ENCODE measurements around the gene DFFB.

The DFFB gene

GRCh38 chr1:3828391-3828790 lies 28.9 kb upstream of the DFFB start:
- H3K9me3 ChIP-seq (ENCODE audit: control insufficient read depth, insufficient read depth, low read length): no peaks in the 10 kb centered on the region
- no CpG with 5 or more reads among the region's 8 CpGs for WGBS (ENCODE audit: insufficient coverage, insufficient read length)
- no peak overlapping the region for H3K27ac ChIP-seq (ENCODE audit: low read length)
- no peak for DNase-seq (ENCODE audit: low read depth, low spot score)
- H3K36me3 ChIP-seq (ENCODE audit: control insufficient read depth, insufficient read depth, low read length): peaks cover 11% of the 10 kb centered on the region; the same call in 1 of the 2 replicates
- H3K4me3 ChIP-seq (ENCODE audit: low read length): no peak overlapping the region
- H3K4me1 ChIP-seq (ENCODE audit: control insufficient read depth, insufficient read depth, low read length): no peaks in the 10 kb centered on the region
- H3K27me3 ChIP-seq (ENCODE audit: control insufficient read depth, insufficient read depth, low read length): no peaks in the 10 kb centered on the region

- no CpG with 5 or more reads among the region's 6 CpGs for WGBS (ENCODE audit: insufficient coverage, insufficient read length)
- no peaks in the 10 kb centered on the region for H3K36me3 ChIP-seq (ENCODE audit: control insufficient read depth, insufficient read depth, low read length)
- H3K27me3 ChIP-seq (ENCODE audit: control insufficient read depth, insufficient read depth, low read length): no peaks in the 10 kb centered on the region
- H3K4me3 ChIP-seq (ENCODE audit: low read length): no peak overlapping the region
- no peak for DNase-seq (ENCODE audit: low read depth, low spot score)
- no peaks in the 10 kb centered on the region for H3K9me3 ChIP-seq (ENCODE audit: control insufficient read depth, insufficient read depth, low read length)
- no peak overlapping the region for H3K27ac ChIP-seq (ENCODE audit: low read length)
- H3K4me1 ChIP-seq (ENCODE audit: control insufficient read depth, insufficient read depth, low read length): no peaks in the 10 kb centered on the region
These were observed 25.6 kb upstream of the DFFB start for GRCh38 chr1:3831689-3832088.

GRCh38 chr1:3834701-3835100 lies 22.6 kb upstream of the DFFB start:
- H3K36me3 ChIP-seq (ENCODE audit: control insufficient read depth, insufficient read depth, low read length): no peaks in the 10 kb centered on the region
- no CpG with 5 or more reads among the region's 10 CpGs for WGBS (ENCODE audit: insufficient coverage, insufficient read length)

GRCh38 chr1:3836421-3836820 lies 20.9 kb upstream of the DFFB start:
- H3K36me3 ChIP-seq (ENCODE audit: control insufficient read depth, insufficient read depth, low read length): no peaks in the 10 kb centered on the region
- H3K27ac ChIP-seq (ENCODE audit: low read length): no peak overlapping the region
- WGBS (ENCODE audit: insufficient coverage, insufficient read length): no CpG with 5 or more reads among the region's 11 CpGs
- DNase-seq (ENCODE audit: low read depth, low spot score): no peak
- H3K4me3 ChIP-seq (ENCODE audit: low read length): no peak overlapping the region
- no peaks in the 10 kb centered on the region for H3K27me3 ChIP-seq (ENCODE audit: control insufficient read depth, insufficient read depth, low read length)
- no peaks in the 10 kb centered on the region for H3K4me1 ChIP-seq (ENCODE audit: control insufficient read depth, insufficient read depth, low read length)
- no peaks in the 10 kb centered on the region for H3K9me3 ChIP-seq (ENCODE audit: control insufficient read depth, insufficient read depth, low read length)

More at GRCh38 chr1:3834701-3835100, 22.6 kb upstream of the DFFB start:
- Histone ChIP-seq H3K27me3 (ENCODE audit: control insufficient read depth, insufficient read depth, low read length) (no peaks in the 10 kb centered on the region), H3K27ac (ENCODE audit: low read length) (no peak overlapping the region), H3K9me3 (ENCODE audit: control insufficient read depth, insufficient read depth, low read length) (no peaks in the 10 kb centered on the region), H3K4me1 (ENCODE audit: control insufficient read depth, insufficient read depth, low read length) (no peaks in the 10 kb centered on the region), H3K4me3 (ENCODE audit: low read length) (no peak overlapping the region)
- DNase-seq (ENCODE audit: low read depth, low spot score): no peak

- H3K4me3 ChIP-seq (ENCODE audit: low read length): no peak overlapping the region
- H3K9me3 ChIP-seq (ENCODE audit: control insufficient read depth, insufficient read depth, low read length): no peaks in the 10 kb centered on the region
- no peaks in the 10 kb centered on the region for H3K36me3 ChIP-seq (ENCODE audit: control insufficient read depth, insufficient read depth, low read length)
- H3K4me1 ChIP-seq (ENCODE audit: control insufficient read depth, insufficient read depth, low read length): no peaks in the 10 kb centered on the region
- no CpG with 5 or more reads among the region's 6 CpGs for WGBS (ENCODE audit: insufficient coverage, insufficient read length)
- H3K27me3 ChIP-seq (ENCODE audit: control insufficient read depth, insufficient read depth, low read length): no peaks in the 10 kb centered on the region
- DNase-seq (ENCODE audit: low read depth, low spot score): no peak
- H3K27ac ChIP-seq (ENCODE audit: low read length): no peak overlapping the region
These were observed 20.1 kb upstream of the DFFB start for GRCh38 chr1:3837200-3837599.

GRCh38 chr1:3837685-3838084 lies 19.6 kb upstream of the DFFB start:
- no peak overlapping the region for H3K27ac ChIP-seq (ENCODE audit: low read length)
- H3K9me3 ChIP-seq (ENCODE audit: control insufficient read depth, insufficient read depth, low read length): no peaks in the 10 kb centered on the region
- no peaks in the 10 kb centered on the region for H3K4me1 ChIP-seq (ENCODE audit: control insufficient read depth, insufficient read depth, low read length)
- DNase-seq (ENCODE audit: low read depth, low spot score): no peak
- no peaks in the 10 kb centered on the region for H3K27me3 ChIP-seq (ENCODE audit: control insufficient read depth, insufficient read depth, low read length)
- H3K4me3 ChIP-seq (ENCODE audit: low read length): no peak overlapping the region
- H3K36me3 ChIP-seq (ENCODE audit: control insufficient read depth, insufficient read depth, low read length): no peaks in the 10 kb centered on the region
- no CpG with 5 or more reads among the region's 1 CpG for WGBS (ENCODE audit: insufficient coverage, insufficient read length)

- Histone ChIP-seq H3K4me1 (ENCODE audit: control insufficient read depth, insufficient read depth, low read length) (no peaks in the 10 kb centered on the region), H3K27me3 (ENCODE audit: control insufficient read depth, insufficient read depth, low read length) (no peaks in the 10 kb centered on the region), H3K4me3 (ENCODE audit: low read length) (no peak overlapping the region), H3K27ac (ENCODE audit: low read length) (no peak overlapping the region), H3K36me3 (ENCODE audit: control insufficient read depth, insufficient read depth, low read length) (no peaks in the 10 kb centered on the region), H3K9me3 (ENCODE audit: control insufficient read depth, insufficient read depth, low read length) (no peaks in the 10 kb centered on the region)
- no peak for DNase-seq (ENCODE audit: low read depth, low spot score)
- no CpG with 5 or more reads among the region's 11 CpGs for WGBS (ENCODE audit: insufficient coverage, insufficient read length)
These were observed 18.5 kb upstream of the DFFB start for GRCh38 chr1:3838788-3839187.

- no peaks in the 10 kb centered on the region for H3K4me1 ChIP-seq (ENCODE audit: control insufficient read depth, insufficient read depth, low read length)
- DNase-seq (ENCODE audit: low read depth, low spot score): no peak
- H3K27ac ChIP-seq (ENCODE audit: low read length): no peak overlapping the region
- no peaks in the 10 kb centered on the region for H3K27me3 ChIP-seq (ENCODE audit: control insufficient read depth, insufficient read depth, low read length)
- no peaks in the 10 kb centered on the region for H3K36me3 ChIP-seq (ENCODE audit: control insufficient read depth, insufficient read depth, low read length)
- no CpG with 5 or more reads among the region's 7 CpGs for WGBS (ENCODE audit: insufficient coverage, insufficient read length)
- no peak overlapping the region for H3K4me3 ChIP-seq (ENCODE audit: low read length)
- H3K9me3 ChIP-seq (ENCODE audit: control insufficient read depth, insufficient read depth, low read length): no peaks in the 10 kb centered on the region
These were observed 15.8 kb upstream of the DFFB start for GRCh38 chr1:3841491-3841890.

DNA sequence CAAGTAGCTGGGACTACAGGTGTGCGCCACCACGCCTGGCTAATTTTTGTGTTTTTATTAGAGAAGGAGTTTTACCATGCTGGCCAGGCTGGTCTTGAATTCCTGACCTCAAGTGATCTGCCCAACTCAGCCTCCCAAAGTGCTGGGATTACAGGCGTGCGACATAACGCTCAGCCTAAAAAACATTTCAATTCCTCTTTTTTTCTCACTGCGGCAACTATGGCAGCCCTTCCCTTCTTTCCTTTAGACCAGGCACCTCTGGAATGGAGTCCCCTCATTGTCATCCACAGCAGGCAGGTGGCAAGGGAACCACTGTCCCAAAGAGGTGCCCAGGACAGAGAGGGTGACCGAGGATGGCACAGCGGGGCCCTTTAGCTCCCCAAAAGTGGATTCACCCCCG lies 14.4 kb upstream of the DFFB start:
- H3K4me3 ChIP-seq (ENCODE audit: low read length): no peak overlapping the region
- no peaks in the 10 kb centered on the region for H3K9me3 ChIP-seq (ENCODE audit: control insufficient read depth, insufficient read depth, low read length)
- no peak overlapping the region for H3K27ac ChIP-seq (ENCODE audit: low read length)
- DNase-seq (ENCODE audit: low read depth, low spot score): no peak
- H3K4me1 ChIP-seq (ENCODE audit: control insufficient read depth, insufficient read depth, low read length): no peaks in the 10 kb centered on the region
- H3K27me3 ChIP-seq (ENCODE audit: control insufficient read depth, insufficient read depth, low read length): no peaks in the 10 kb centered on the region
- peaks cover 3% of the 10 kb centered on the region; the same call in 1 of the 2 replicates for H3K36me3 ChIP-seq (ENCODE audit: control insufficient read depth, insufficient read depth, low read length)
- no CpG with 5 or more reads among the region's 9 CpGs for WGBS (ENCODE audit: insufficient coverage, insufficient read length)

- no peak overlapping the region for H3K27ac ChIP-seq (ENCODE audit: low read length)
- H3K27me3 ChIP-seq (ENCODE audit: control insufficient read depth, insufficient read depth, low read length): no peaks in the 10 kb centered on the region
- H3K4me3 ChIP-seq (ENCODE audit: low read length): no peak overlapping the region
- no peaks in the 10 kb centered on the region for H3K4me1 ChIP-seq (ENCODE audit: control insufficient read depth, insufficient read depth, low read length)
- DNase-seq (ENCODE audit: low read depth, low spot score): no peak
- WGBS (ENCODE audit: insufficient coverage, insufficient read length): no CpG with 5 or more reads among the region's 3 CpGs
- H3K36me3 ChIP-seq (ENCODE audit: control insufficient read depth, insufficient read depth, low read length): peaks cover 7% of the 10 kb centered on the region; the same call in 1 of the 2 replicates
- no peaks in the 10 kb centered on the region for H3K9me3 ChIP-seq (ENCODE audit: control insufficient read depth, insufficient read depth, low read length)
These were observed 10.7 kb upstream of the DFFB start for GRCh38 chr1:3846541-3846940.

DNA sequence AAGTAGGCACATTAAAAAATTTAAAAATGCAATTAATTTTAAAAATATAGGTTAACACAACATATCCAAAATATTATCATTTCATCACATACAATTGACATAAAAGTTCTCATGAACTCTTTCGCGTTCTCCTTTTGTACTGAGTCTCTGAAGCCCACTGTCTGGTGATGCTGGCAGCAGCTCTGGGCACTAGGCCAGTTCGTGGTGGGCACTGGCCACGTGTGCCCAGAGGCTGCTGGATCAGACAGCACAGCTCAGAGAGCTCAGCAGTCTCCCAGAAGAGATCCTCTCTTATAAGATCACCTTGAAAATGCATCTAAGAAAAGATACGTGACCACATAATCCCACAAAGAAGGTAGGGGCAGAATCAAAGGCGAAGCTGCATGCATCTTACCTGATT lies 10.2 kb upstream of the DFFB start:
- H3K4me3 ChIP-seq (ENCODE audit: low read length): no peak overlapping the region
- DNase-seq (ENCODE audit: low read depth, low spot score): no peak
- peaks cover 7% of the 10 kb centered on the region; the same call in 1 of the 2 replicates for H3K36me3 ChIP-seq (ENCODE audit: control insufficient read depth, insufficient read depth, low read length)
- no peaks in the 10 kb centered on the region for H3K27me3 ChIP-seq (ENCODE audit: control insufficient read depth, insufficient read depth, low read length)
- no peaks in the 10 kb centered on the region for H3K9me3 ChIP-seq (ENCODE audit: control insufficient read depth, insufficient read depth, low read length)
- no CpG with 5 or more reads among the region's 6 CpGs for WGBS (ENCODE audit: insufficient coverage, insufficient read length)
- no peaks in the 10 kb centered on the region; the same call in 1 of the 2 replicates for H3K4me1 ChIP-seq (ENCODE audit: control insufficient read depth, insufficient read depth, low read length)
- no peak overlapping the region for H3K27ac ChIP-seq (ENCODE audit: low read length)
